ENCODE results near the gene SLC16A6. TPM values are rescaled to one million over a fixed set of nuclear protein-coding genes. Genes with fewer than 3 reads are reported as not detected.
"Not testable (repeated sequence)": the region's sequence is repeated elsewhere in the genome, so short reads cannot be mapped to it uniquely, and the experiment has no call there.

SLC16A6 gene
- total RNA-seq, 1 donor from 2014 or later = not detected

GRCh38 chr17:68232741-68233140, 58.2 kb downstream of the SLC16A6 start:
- DNase-seq; intact Hi-C loops (cut with micrococcal nuclease); ATAC-seq: not testable (repeated sequence)

GRCh38 chr17:68231541-68231940, 59.4 kb downstream of the SLC16A6 start:
- intact Hi-C loops (cut with micrococcal nuclease) = no loop called here
- no peak for DNase-seq
- ATAC-seq = no peak

GRCh38 chr17:68231131-68231530, 59.8 kb downstream of the SLC16A6 start:
- ATAC-seq; intact Hi-C loops (cut with micrococcal nuclease); DNase-seq: not testable (repeated sequence)

- DNase-seq (no peak), ATAC-seq (no peak)
- intact Hi-C loops (cut with micrococcal nuclease) = no loop called here
Measured at GRCh38 chr17:68229619-68230018, 61.3 kb downstream of the SLC16A6 start.

- DNase-seq (no peak), ATAC-seq (peak; percentile 25)
- intact Hi-C loops (cut with micrococcal nuclease) = no loop called here
Measured at GRCh38 chr17:68228817-68229570, 61.9 kb downstream of the SLC16A6 start.

- intact Hi-C loops (cut with micrococcal nuclease); ATAC-seq; DNase-seq: not testable (repeated sequence)
Measured at GRCh38 chr17:68228039-68228680, 62.8 kb downstream of the SLC16A6 start.

GRCh38 chr17:68225055-68225454, 65.9 kb downstream of the SLC16A6 start:
- intact Hi-C loops (cut with micrococcal nuclease); DNase-seq; ATAC-seq: not testable (repeated sequence)

GRCh38 chr17:68222606-68223005, 68.3 kb downstream of the SLC16A6 start:
- DNase-seq = no peak
- no peak for ATAC-seq
- intact Hi-C loops (cut with micrococcal nuclease) = no loop called here

- intact Hi-C loops (cut with micrococcal nuclease) = no loop called here
- DNase-seq (no peak), ATAC-seq (no peak)
Measured at GRCh38 chr17:68221786-68222185, 69.1 kb downstream of the SLC16A6 start.

GRCh38 chr17:68220786-68221185, 70.1 kb downstream of the SLC16A6 start:
- not testable (repeated sequence) for ATAC-seq

GRCh38 chr17:68220186-68220585, 70.7 kb downstream of the SLC16A6 start:
- intact Hi-C loops (cut with micrococcal nuclease); DNase-seq; ATAC-seq: not testable (repeated sequence)

More at GRCh38 chr17:68220786-68221185, 70.1 kb downstream of the SLC16A6 start:
- DNase-seq; intact Hi-C loops (cut with micrococcal nuclease): not testable (repeated sequence)

- DNase-seq; intact Hi-C loops (cut with micrococcal nuclease); ATAC-seq: not testable (repeated sequence)
Measured at GRCh38 chr17:68219429-68219828, 71.5 kb downstream of the SLC16A6 start.

Other genes with a start within 250 kb of the SLC16A6 start
- gene AMZ2, start 43.1 kb downstream of the SLC16A6 start, total RNA-seq = 92.1 TPM
- 3.3 TPM for gene ARSG, start 368 bp upstream of the SLC16A6 start, total RNA-seq
- 66.1 TPM for gene WIPI1, start 166.4 kb upstream of the SLC16A6 start, total RNA-seq
- gene PRKAR1A, start 221.3 kb upstream of the SLC16A6 start, total RNA-seq = 599 TPM

All from left ventricle myocardium superior (tissue), 1 donor.